ENCODE results near the gene NEDD4.

DNA sequence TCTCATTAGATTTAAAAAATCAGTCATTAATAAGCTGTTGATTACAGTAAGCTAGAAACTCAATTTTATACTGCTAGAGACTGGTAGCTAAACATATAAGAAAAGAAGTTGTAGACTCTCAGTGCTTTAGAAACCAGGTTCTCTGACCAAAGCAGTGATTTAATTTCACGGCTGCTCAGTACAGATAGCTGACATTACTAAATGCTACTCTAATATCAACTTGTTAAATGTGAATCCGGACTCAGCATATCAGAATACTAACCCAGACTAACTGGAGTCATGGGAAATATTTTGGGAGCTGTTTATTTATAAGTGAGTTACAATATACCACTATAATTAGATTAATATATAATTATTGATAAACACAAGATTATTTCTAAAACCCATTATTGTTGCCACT is 80.4 kb downstream of the NEDD4 start:
- no peak for TF ChIP-seq POLR2A (IDR thresholded peaks at IDR 0.05)
- TF ChIP-seq, protein P1, sequence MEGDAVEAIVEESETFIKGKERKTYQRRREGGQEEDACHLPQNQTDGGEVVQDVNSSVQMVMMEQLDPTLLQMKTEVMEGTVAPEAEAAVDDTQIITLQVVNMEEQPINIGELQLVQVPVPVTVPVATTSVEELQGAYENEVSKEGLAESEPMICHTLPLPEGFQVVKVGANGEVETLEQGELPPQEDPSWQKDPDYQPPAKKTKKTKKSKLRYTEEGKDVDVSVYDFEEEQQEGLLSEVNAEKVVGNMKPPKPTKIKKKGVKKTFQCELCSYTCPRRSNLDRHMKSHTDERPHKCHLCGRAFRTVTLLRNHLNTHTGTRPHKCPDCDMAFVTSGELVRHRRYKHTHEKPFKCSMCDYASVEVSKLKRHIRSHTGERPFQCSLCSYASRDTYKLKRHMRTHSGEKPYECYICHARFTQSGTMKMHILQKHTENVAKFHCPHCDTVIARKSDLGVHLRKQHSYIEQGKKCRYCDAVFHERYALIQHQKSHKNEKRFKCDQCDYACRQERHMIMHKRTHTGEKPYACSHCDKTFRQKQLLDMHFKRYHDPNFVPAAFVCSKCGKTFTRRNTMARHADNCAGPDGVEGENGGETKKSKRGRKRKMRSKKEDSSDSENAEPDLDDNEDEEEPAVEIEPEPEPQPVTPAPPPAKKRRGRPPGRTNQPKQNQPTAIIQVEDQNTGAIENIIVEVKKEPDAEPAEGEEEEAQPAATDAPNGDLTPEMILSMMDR (IDR thresholded peaks at IDR 0.05) = no peak

Data from lower leg skin (tissue), 3 donors.